Spleen (tissue), 11 donors: ENCODE results near the gene NDUFS2. TPM values are rescaled to one million over a fixed set of nuclear protein-coding genes. Genes with fewer than 3 reads are reported as not detected.

Source experiments
- DNase-seq: peaks from one replicate; pipeline ENCODE4 v3.0.0-alpha.2; 2020
- H3K27ac ChIP-seq, 8 donors: fragments of 200-600 bp; sonication (generic) in 7 of 8; 1 replicate in 4 of 8; 2 replicates in 4 of 8; pipeline versions ENCODE4 v1.5.0 to v1.8.0; 2016 to 2021; ENCODE audit warnings: inconsistent platforms in 4 of 8, mild to moderate bottlenecking in 4 of 8, moderate library complexity in 1 of 8
- H3K27me3 ChIP-seq, 7 donors: fragments of 200-600 bp; sonication (generic) in 6 of 7; replicated peaks in 1 of 7; 1 replicate in 4 of 7; 2 replicates in 3 of 7; pipeline versions ENCODE4 v1.5.0 to v1.8.0; 2016 to 2021; ENCODE audit warnings: inconsistent platforms in 3 of 7, mild to moderate bottlenecking in 1 of 7
- H3K36me3 ChIP-seq, 6 donors: fragments of 200-600 bp; sonication (generic) in 5 of 6; 1 replicate in 4 of 6; 2 replicates in 2 of 6; pipeline versions ENCODE4 v1.5.0 to v1.8.0; 2016 to 2021; ENCODE audit warnings: inconsistent platforms in 2 of 6
- H3K4me1 ChIP-seq, 6 donors: fragments of 200-600 bp; sonication (generic) in 5 of 6; 1 replicate in 3 of 6; 2 replicates in 3 of 6; pipeline versions ENCODE4 v1.5.0 to v1.8.0; 2016 to 2021; ENCODE audit warnings: inconsistent platforms in 3 of 6
- H3K4me3 ChIP-seq, 8 donors: fragments of 200-600 bp; sonication (generic) in 7 of 8; 1 replicate in 4 of 8; 2 replicates in 4 of 8; pipeline versions ENCODE4 v1.5.0 to v1.8.0; 2016 to 2021; ENCODE audit warnings: inconsistent platforms in 4 of 8, mild to moderate bottlenecking in 4 of 8, moderate library complexity in 2 of 8
- H3K9me3 ChIP-seq, 8 donors: fragments of 200-600 bp; sonication (generic) in 7 of 8; 1 replicate in 4 of 8; 2 replicates in 4 of 8; pipeline versions ENCODE4 v1.5.0 to v1.8.0; 2016 to 2021; ENCODE audit warnings: inconsistent platforms in 4 of 8
- CTCF ChIP-seq, 11 experiments: fragments of 200-600 bp in 7 of 11; fragments of 450-650 bp in 4 of 11; sonication (generic) in 4 of 11; IDR thresholded peaks in 8 of 11; conservative IDR thresholded peaks in 3 of 11; 1 replicate in 7 of 11; 2 replicates in 4 of 11; pipeline versions ENCODE4 v1.4.0 to v1.8.0; 2016 to 2021; ENCODE audit warnings: antibody characterized with exemption in 11 of 11, inconsistent platforms in 4 of 11, mild to moderate bottlenecking in 1 of 11
- POLR2A ChIP-seq, 3 donors: fragments of 450-650 bp; IDR thresholded peaks; one replicate each; pipeline ENCODE4 v1.5.1; 2017; ENCODE audit warnings: antibody characterized with exemption in 3 of 3, mild to moderate bottlenecking in 1 of 3
- POLR2AphosphoS5 ChIP-seq, 3 donors: sonication (generic); formaldehyde crosslinking; IDR thresholded peaks; one replicate each; pipeline ENCODE4 v1.5.1; 2017; ENCODE audit warnings: antibody characterized with exemption in 3 of 3
- WGBS, 5 donors: extraction: QIAGEN DNeasy Blood & Tissue Kit in 3 of 5; methylation state at CpG; one replicate each; pipeline versions ENCODE4 v1.1.5 to v1.1.7; 2013 to 2018; 5-methylcytosine and 5-hydroxymethylcytosine counted together
- intact Hi-C: fragments of 100-400 bp; cut with DNase I; formaldehyde crosslinking; loops from one replicate; pipeline ENCODE4 v1.15.0; 2023; ENCODE audit warnings: low total_unique reads
- polyA plus RNA-seq, 3 donors: library from polyadenylated mRNA; stranded (reverse); fragments of 200-250 nt; gene quantifications; one replicate each; pipeline ENCODE4 v1.2.1, GENCODE V29; 2013
- total RNA-seq, 7 donors: library from RNA; depleted of rRNA in 3 of 7; stranded (reverse); fragments of >200 nt in 3 of 7; fragmentation: NEBNext Ultra II Directional in 4 of 7; extraction: Animal tissue kit (Norgen Biotek cat#: 25700) in 4 of 7; gene quantifications; one replicate each; pipeline versions ENCODE4 v1.1.0 to v1.2.1, GENCODE V29; 2016 to 2021
- donor health status: healthy with polysubstance abuse.
- donor health status: DM: no; HTN: no; CAD: no; lungs with moderate emphysema.
- donor health status: DM: no; HTN: no; CAD: no.
- donor health status: Bipolar disorder and iron deficiency.
- donor health status: healthy.
- donor health status: DM: no; HTN: no; CAD: no.
- donor health status: DM: yes; HTN: yes; CAD: no.

The NDUFS2 gene
- total and polyA plus RNA-seq, 10 donors, result 27.0 to 110 (median 83.6) TPM

- H3K27ac ChIP-seq, result no peak overlapping the region
- no peak for TF ChIP-seq POLR2A (IDR thresholded peaks at IDR 0.05)
- TF ChIP-seq POLR2AphosphoS5 (IDR thresholded peaks at IDR 0.05), result peak in 1 of 3 donors; percentile 18
- no peak for TF ChIP-seq CTCF (IDR thresholded peaks at IDR 0.05 in 8 of 11, conservative IDR thresholded peaks at IDR 0.05 in 3 of 11)
- 94 to 98% (median 96%) methylated on average over 7 of the region's 7 CpGs for WGBS, 5 donors
Measured at GRCh38 chr1:161230762-161231161, 28.6 kb downstream of the NDUFS2 start.

GRCh38 chr1:161233102-161233501, 30.9 kb downstream of the NDUFS2 start:
- H3K9me3 ChIP-seq, result no peaks in the 10 kb centered on the region
- intact Hi-C loops, result no loop called here
- 86 to 89% (median 88%) methylated on average over 9 of the region's 9 CpGs for WGBS, 5 donors
- H3K36me3 ChIP-seq, result peaks cover 0 to 32% (median 18%) of the 10 kb centered on the region in 6 donors
- no peak overlapping the region for H3K4me3 ChIP-seq
- DNase-seq, result no peak
- H3K27me3 ChIP-seq, result peaks cover 0 to 6% (median 0%) of the 10 kb centered on the region in 7 donors
- H3K4me1 ChIP-seq, result peaks cover 0 to 5% (median under 1%) of the 10 kb centered on the region in 6 donors
- no peak overlapping the region for H3K27ac ChIP-seq
- no peak for TF ChIP-seq POLR2A (IDR thresholded peaks at IDR 0.05)
- TF ChIP-seq POLR2AphosphoS5 (IDR thresholded peaks at IDR 0.05), result no peak
- TF ChIP-seq CTCF (IDR thresholded peaks at IDR 0.05 in 8 of 11, conservative IDR thresholded peaks at IDR 0.05 in 3 of 11), result no peak

More at GRCh38 chr1:161230762-161231161, 28.6 kb downstream of the NDUFS2 start:
- Histone ChIP-seq H3K9me3 (no peaks in the 10 kb centered on the region), H3K4me3 (no peak overlapping the region), H3K36me3 (peaks cover 0 to 34% (median 18%) of the 10 kb centered on the region in 6 donors), H3K4me1 (peaks cover 17 to 29% (median 20%) of the 10 kb centered on the region in 6 donors), H3K27me3 (peaks cover 0 to 1% (median 0%) of the 10 kb centered on the region in 7 donors)
- no peak for DNase-seq
- intact Hi-C loops, result no loop called here

GRCh38 chr1:161235957-161236775, 34.0 kb downstream of the NDUFS2 start:
- intact Hi-C loops, result no loop called here
- no peak for DNase-seq
- Histone ChIP-seq H3K9me3 (no peaks in the 10 kb centered on the region), H3K27ac (no peak overlapping the region), H3K4me1 (no peaks in the 10 kb centered on the region), H3K27me3 (peaks cover 0 to 6% (median 0%) of the 10 kb centered on the region in 7 donors), H3K4me3 (no peak overlapping the region), H3K36me3 (peaks cover 0 to 1% (median 0%) of the 10 kb centered on the region in 6 donors)
- TF ChIP-seq POLR2AphosphoS5 (IDR thresholded peaks at IDR 0.05) (no peak), POLR2A (IDR thresholded peaks at IDR 0.05) (no peak), CTCF (IDR thresholded peaks at IDR 0.05 in 8 of 11, conservative IDR thresholded peaks at IDR 0.05 in 3 of 11) (no peak)
- WGBS, 5 donors, result 77 to 83% (median 83%) methylated on average over 5 of the region's 5 CpGs

GRCh38 chr1:161238039-161238473, 35.9 kb downstream of the NDUFS2 start, which contains the start of gene NR1I3:
TSS of gene NR1I3 (minus strand) at chr1:161238203. CDS start at chr1:161236565, 1,638 bp downstream.
- WGBS, 5 donors, result 75 to 81% (median 78%) methylated on average over 4 of the region's 4 CpGs
- no peak for TF ChIP-seq POLR2AphosphoS5 (IDR thresholded peaks at IDR 0.05)
- no peak for TF ChIP-seq CTCF (IDR thresholded peaks at IDR 0.05 in 8 of 11, conservative IDR thresholded peaks at IDR 0.05 in 3 of 11)
- TF ChIP-seq POLR2A (IDR thresholded peaks at IDR 0.05), result no peak
- intact Hi-C loops, result no loop called here
- Histone ChIP-seq H3K27me3 (peaks cover 0 to 6% (median 0%) of the 10 kb centered on the region in 7 donors), H3K4me1 (peaks cover 0 to 3% (median 0%) of the 10 kb centered on the region in 6 donors), H3K9me3 (no peaks in the 10 kb centered on the region), H3K36me3 (no peaks in the 10 kb centered on the region), H3K27ac (no peak within 1 kb of the TSS), H3K4me3 (no peak within 1 kb of the TSS)
- no peak for DNase-seq
